Astrocyte of the cerebellum (primary cell): Measurements from ENCODE around the gene CCDC127.
A peak's percentile ranks its signal among the peaks of the same experiment; 100 is the strongest.
"Not testable (repeated sequence)": the region's sequence is repeated elsewhere in the genome, so short reads cannot be mapped to it uniquely, and the experiment has no call there.

ENCODE experiments used
- DNase-seq: peaks from one replicate; pipeline ENCODE4 v3.0.0-alpha.2; 2011; ENCODE audit warnings: low read depth
- H3K4me3 ChIP-seq: 2 replicates; pipeline ENCODE4 v1.5.1; 2011; ENCODE audit warnings: mild to moderate bottlenecking, low read depth, low read length, moderate library complexity
- CTCF ChIP-seq: IDR thresholded peaks from 2 replicates; pipeline ENCODE4 v1.5.1; 2012; ENCODE audit warnings: low read length, low read depth, moderate library complexity, mild to moderate bottlenecking; ENCODE audit errors: missing control alignments
- in situ Hi-C: cut with HindIII; loops from 2 replicates; pipeline ENCODE4 v1.10.0; 2017; ENCODE audit warnings: low sequenced_read_pairs

The CCDC127 gene

GRCh38 chr5:217494-218456 is at the start of gene CCDC127, which contains the start of gene SDHA:
TSS of gene CCDC127 (minus strand) at chr5:218153. CDS start at chr5:216849, 1,304 bp downstream.
TSS of gene SDHA (plus strand) at chr5:218320. CDS start at chr5:218356, 36 bp downstream.
- DNase-seq = peak; percentile 77
- H3K4me3 ChIP-seq = peak within 1 kb of the TSS; percentile 95
- peak; percentile 50 for TF ChIP-seq CTCF
- in situ Hi-C loops = not testable (repeated sequence)

GRCh38 chr5:267716-268115 is 49.8 kb upstream of the CCDC127 start:
- DNase-seq = no peak
- no peak overlapping the region for H3K4me3 ChIP-seq
- in situ Hi-C loops = no loop called here
- TF ChIP-seq CTCF = no peak

- H3K4me3 ChIP-seq, in situ Hi-C loops: not testable (repeated sequence)
- peak; percentile 65 for DNase-seq
Observed at GRCh38 chr5:266311-267026, 48.5 kb upstream of the CCDC127 start.

GRCh38 chr5:264338-264737 is 46.4 kb upstream of the CCDC127 start:
- in situ Hi-C loops = no loop called here
- H3K4me3 ChIP-seq = no peak overlapping the region
- no peak for DNase-seq
- TF ChIP-seq CTCF = no peak

GRCh38 chr5:263275-263974 is 45.5 kb upstream of the CCDC127 start:
- DNase-seq = peak; percentile 95
- H3K4me3 ChIP-seq = not testable (repeated sequence)

GRCh38 chr5:257148-257547 is 39.2 kb upstream of the CCDC127 start:
- no peak for DNase-seq
- TF ChIP-seq CTCF = no peak
- in situ Hi-C loops = no loop called here

More at GRCh38 chr5:263275-263974, 45.5 kb upstream of the CCDC127 start:
- in situ Hi-C loops = not testable (repeated sequence)

GRCh38 chr5:256347-256746 is 38.4 kb upstream of the CCDC127 start:
- DNase-seq, in situ Hi-C loops, H3K4me3 ChIP-seq: not testable (repeated sequence)

More at GRCh38 chr5:257148-257547, 39.2 kb upstream of the CCDC127 start:
- H3K4me3 ChIP-seq = no peak overlapping the region

- DNase-seq, H3K4me3 ChIP-seq, in situ Hi-C loops: not testable (repeated sequence)
Observed at GRCh38 chr5:255116-255515, 37.2 kb upstream of the CCDC127 start.

GRCh38 chr5:254322-254721 is 36.4 kb upstream of the CCDC127 start:
- H3K4me3 ChIP-seq, in situ Hi-C loops, DNase-seq: not testable (repeated sequence)
